HUES48 (cell line): Measurements from ENCODE around the gene CEP170.
A peak's percentile ranks its signal among the peaks of the same experiment; 100 is the strongest.

Experiments
- H3K27ac ChIP-seq: one replicate; pipeline ENCODE4 v1.7.0; 2013; ENCODE audit warnings: low read depth, low read length, inconsistent platforms
- H3K27me3 ChIP-seq: 2 replicates; pipeline ENCODE4 v1.6.1; 2013; ENCODE audit warnings: mild to moderate bottlenecking, low read length; ENCODE audit not compliant: control insufficient read depth, insufficient read depth
- H3K36me3 ChIP-seq: 2 replicates; pipeline ENCODE4 v1.6.1; 2013; ENCODE audit warnings: low read length; ENCODE audit not compliant: control insufficient read depth, insufficient read depth
- H3K4me1 ChIP-seq: 2 replicates; pipeline ENCODE4 v1.6.1; 2013; ENCODE audit warnings: mild to moderate bottlenecking, low read length; ENCODE audit not compliant: control insufficient read depth, insufficient read depth
- H3K4me3 ChIP-seq: 2 replicates; pipeline ENCODE4 v1.5.1; 2013; ENCODE audit warnings: mild to moderate bottlenecking, low read depth, low read length
- H3K9ac ChIP-seq: 2 replicates; pipeline ENCODE4 v1.6.1; 2013; ENCODE audit warnings: mild to moderate bottlenecking, low read depth, low read length, moderate library complexity
- H3K9me3 ChIP-seq: 2 replicates; pipeline ENCODE4 v1.6.1; 2013; ENCODE audit warnings: low read length; ENCODE audit not compliant: control insufficient read depth, insufficient read depth

Gene CEP170

DNA sequence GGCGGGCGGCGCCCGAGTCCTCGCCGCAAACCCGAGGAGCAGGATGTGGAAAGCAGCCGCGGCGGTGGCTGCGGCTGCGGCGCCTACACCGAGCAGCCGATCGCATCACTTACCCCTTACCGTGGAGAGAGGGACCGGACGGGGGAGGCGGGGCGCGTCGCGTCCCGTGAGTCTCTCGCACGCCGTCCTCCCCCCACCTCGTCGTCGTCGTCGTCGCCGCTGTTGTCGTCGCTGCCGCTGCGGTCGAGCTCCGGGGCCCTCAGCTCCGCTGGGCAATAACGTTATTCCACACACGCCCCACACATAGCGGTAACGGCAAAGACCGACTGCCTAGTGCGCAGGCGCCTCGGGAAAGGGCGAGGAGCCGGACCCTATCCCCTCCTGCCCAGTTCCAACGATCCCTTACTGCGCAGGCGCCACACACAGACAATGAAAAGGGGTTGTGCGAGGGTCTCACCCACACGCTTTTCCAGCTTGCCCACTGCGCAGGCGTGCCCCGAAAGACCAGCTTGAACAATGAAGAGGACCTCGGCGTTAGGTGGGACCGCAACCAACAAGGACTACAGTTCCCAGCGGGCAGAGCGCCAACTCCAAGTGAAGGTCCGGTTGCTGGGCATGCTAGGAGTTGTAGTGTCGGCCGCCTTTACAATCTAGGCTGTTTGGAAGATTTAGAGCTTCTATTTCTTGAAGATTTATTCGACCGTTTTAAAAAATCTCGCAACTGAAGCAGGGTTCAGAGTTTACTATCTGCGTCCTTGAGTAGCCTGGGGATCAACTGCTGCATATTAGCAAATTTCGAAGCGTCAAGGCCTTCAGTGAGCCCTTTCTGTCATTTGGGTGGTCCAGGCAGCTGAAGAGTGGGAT, at the start of gene CEP170:
Gene CEP170 (minus strand): TSS at position 355 of the 864 bp plus-strand sequence. CDS start 30,001 bp downstream, outside the sequence.
- Histone ChIP-seq H3K9me3 (no peaks in the 10 kb centered on the region), H3K27ac (peak within 1 kb of the TSS; percentile 96), H3K9ac (peak within 1 kb of the TSS; percentile 89), H3K27me3 (no peaks in the 10 kb centered on the region), H3K36me3 (no peaks in the 10 kb centered on the region), H3K4me1 (peaks cover 39% of the 10 kb centered on the region), H3K4me3 (peak within 1 kb of the TSS; percentile 73)

DNA sequence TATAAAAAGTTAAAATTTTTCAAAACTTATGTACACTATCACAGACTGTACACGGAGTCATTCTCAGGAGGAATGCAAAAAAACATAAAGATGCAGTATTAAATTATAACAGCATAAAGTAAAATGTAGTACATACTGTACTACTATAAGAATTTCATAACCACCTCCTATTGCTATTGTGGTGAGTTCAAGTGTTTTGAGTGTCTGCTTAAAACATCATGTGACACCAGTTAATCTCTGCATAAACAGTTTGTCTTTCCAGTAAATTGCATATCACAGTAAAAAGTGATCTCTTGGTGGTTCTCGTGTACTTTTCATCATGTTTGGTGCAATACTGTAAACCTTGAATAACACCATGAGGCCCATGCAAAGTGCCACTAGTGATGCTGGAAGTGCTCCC, 46.0 kb upstream of the CEP170 start:
- Histone ChIP-seq H3K27me3 (no peaks in the 10 kb centered on the region), H3K9me3 (no peaks in the 10 kb centered on the region), H3K36me3 (no peaks in the 10 kb centered on the region), H3K9ac (no peak overlapping the region), H3K4me1 (no peaks in the 10 kb centered on the region), H3K4me3 (no peak overlapping the region), H3K27ac (no peak overlapping the region)

DNA sequence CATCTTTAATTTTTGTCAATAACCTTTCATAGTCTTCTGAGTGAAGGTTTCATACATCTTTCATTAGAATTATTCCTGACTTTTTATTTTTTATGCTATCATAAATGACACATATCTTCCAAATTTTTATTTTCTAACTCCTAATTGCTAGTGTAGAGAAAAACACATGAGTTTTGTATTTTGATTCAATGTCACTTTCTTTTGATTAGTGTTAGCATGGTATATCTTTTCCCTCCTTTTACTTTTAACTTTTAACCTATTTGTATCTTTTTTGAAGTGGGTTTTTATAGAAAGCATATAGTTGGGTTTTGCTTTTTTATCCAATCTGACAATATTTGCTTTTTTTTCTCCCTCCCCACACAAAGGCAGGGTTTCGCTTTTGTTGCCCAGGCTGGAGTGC, 44.0 kb upstream of the CEP170 start:
- Histone ChIP-seq H3K36me3 (no peaks in the 10 kb centered on the region), H3K9me3 (no peaks in the 10 kb centered on the region), H3K27me3 (no peaks in the 10 kb centered on the region), H3K9ac (no peak overlapping the region), H3K27ac (no peak overlapping the region), H3K4me3 (no peak overlapping the region), H3K4me1 (peaks cover 6% of the 10 kb centered on the region; the same call in 1 of the 2 replicates)

DNA sequence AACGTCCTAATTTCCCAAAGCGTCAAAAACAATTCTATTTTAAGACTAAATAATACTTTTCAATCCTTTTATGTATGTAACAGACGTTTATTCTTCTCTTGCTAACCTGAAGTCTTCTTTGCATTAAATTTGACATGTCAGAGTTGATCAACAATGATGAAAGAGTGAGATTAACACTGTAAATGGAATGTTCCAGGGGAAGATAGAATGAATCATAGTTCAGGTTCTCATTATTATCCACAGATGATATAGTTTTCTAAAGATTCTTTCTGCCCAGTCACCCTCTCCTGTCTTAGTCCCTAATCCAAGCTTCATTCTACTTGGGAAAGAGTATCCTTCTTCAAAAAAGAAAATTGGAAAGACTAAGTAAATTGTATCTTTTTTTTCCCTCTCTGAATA, 39.6 kb upstream of the CEP170 start:
- Histone ChIP-seq H3K4me3 (no peak overlapping the region), H3K9me3 (no peaks in the 10 kb centered on the region)

DNA sequence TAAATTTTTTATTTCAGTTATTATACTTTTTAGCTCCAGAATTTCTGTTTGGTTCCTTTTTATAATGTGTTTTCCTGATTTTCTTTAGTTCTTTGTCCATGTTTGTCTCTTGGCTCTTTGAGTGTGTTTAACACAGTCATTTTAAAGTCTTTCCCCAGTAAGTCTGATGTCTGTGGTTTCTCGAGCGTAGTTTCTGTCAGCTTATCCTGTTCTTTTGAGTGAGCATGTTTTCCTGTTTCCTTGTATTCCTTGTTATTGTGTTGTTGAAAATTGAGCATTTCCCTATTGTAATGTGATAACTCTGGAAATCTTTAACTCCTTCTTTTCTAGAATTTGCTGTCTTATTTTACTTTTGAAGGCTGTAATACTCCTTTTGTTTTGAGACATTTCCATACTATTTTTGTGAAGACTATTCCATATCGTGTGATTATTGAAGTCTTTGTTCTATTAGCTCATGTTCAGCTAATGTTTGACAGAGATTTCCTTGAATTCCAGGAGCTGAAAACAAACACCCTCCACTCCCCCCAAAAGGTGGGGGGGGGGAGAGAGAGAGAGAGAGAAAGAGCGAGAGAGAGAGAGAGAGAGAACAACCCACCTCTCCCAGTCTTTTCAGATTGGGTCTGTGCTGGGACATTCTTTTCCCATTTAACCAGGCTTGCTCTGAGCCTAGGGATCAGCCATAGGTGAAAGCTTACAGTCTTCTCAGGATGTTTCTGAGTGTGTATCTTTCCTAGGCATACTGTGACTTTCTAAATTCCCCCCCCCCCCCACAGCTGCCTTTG, 39.1 kb upstream of the CEP170 start:
- Histone ChIP-seq H3K9ac (no peak overlapping the region), H3K9me3 (no peaks in the 10 kb centered on the region), H3K4me1 (peaks cover 15% of the 10 kb centered on the region), H3K27me3 (no peaks in the 10 kb centered on the region), H3K27ac (peak overlapping the region; percentile 28), H3K36me3 (no peaks in the 10 kb centered on the region), H3K4me3 (no peak overlapping the region)

More for the DNA sequence above, 39.6 kb upstream of the CEP170 start:
- no peaks in the 10 kb centered on the region for H3K27me3 ChIP-seq
- no peak overlapping the region for H3K27ac ChIP-seq
- H3K4me1 ChIP-seq: peaks cover 15% of the 10 kb centered on the region
- H3K36me3 ChIP-seq: no peaks in the 10 kb centered on the region
- H3K9ac ChIP-seq: no peak overlapping the region

DNA sequence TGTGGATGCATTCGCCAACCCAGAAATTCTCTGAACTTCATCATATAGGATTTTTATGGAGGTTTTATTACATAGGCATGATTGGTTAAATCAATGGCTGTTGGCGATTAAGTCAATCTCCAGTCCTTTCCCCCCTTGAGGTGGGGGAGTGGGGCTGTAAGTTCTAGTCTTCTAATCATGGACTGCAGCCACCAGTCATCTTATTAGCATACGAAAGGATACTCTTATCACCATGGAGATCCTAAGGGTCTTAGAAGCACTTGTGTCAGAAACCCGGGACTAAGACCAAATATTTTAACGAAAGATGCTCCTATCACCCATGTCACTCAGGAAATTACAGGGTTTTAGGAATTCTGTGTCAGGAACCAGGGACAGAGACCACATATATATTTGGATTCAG, 37.0 kb upstream of the CEP170 start:
- Histone ChIP-seq H3K9ac (no peak overlapping the region), H3K27me3 (no peaks in the 10 kb centered on the region), H3K9me3 (no peaks in the 10 kb centered on the region), H3K4me1 (peaks cover 15% of the 10 kb centered on the region), H3K27ac (no peak overlapping the region), H3K36me3 (0 out of 2 replicates have a peak, but pooled peaks cover under 1% of the 10 kb centered on the region), H3K4me3 (no peak overlapping the region)

DNA sequence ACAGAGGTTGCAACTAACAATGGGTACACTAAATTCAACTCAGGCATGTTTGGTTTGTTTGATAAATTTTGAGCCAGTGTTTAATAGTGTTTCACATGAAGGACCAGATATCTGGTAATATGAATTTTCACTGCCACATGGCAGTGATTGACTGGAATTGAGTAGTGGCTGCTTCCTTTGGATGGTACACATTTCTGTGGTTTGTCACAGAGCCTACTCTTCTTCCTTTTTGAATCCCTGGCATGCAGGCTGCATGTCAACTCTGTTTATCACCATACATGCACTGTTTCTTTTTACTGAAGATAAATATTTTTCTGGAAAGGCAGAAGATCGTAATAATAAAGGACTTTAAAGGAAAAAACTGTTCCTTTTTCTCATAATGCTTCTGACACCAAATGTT, 36.2 kb upstream of the CEP170 start:
- peaks cover 15% of the 10 kb centered on the region for H3K4me1 ChIP-seq
- H3K4me3 ChIP-seq: no peak overlapping the region
- H3K27me3 ChIP-seq: no peaks in the 10 kb centered on the region
- no peak overlapping the region for H3K27ac ChIP-seq
- no peaks in the 10 kb centered on the region for H3K9me3 ChIP-seq
- 0 out of 2 replicates have a peak, but pooled peaks cover 2% of the 10 kb centered on the region for H3K36me3 ChIP-seq
- no peak overlapping the region for H3K9ac ChIP-seq

DNA sequence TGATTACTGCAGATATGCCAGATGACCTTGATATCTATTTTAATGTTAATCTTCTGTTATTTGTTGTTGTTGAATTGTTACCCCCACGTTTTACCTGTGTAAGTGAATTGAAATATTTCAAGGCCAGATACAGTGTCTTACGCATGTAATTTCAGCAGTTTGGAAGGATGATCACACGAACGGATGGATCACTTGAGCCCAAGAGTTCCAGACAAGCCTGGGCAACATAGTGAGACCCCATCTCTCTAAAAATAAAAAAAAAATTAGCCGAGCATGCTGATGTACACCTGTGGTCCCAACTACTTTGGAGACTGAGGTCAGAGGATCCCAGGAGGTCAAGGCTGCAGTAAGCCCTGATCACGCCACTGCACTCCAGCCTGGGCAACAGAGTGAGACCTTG, 33.0 kb upstream of the CEP170 start:
- no peak overlapping the region for H3K27ac ChIP-seq
- peaks cover 12% of the 10 kb centered on the region for H3K4me1 ChIP-seq
- no peaks in the 10 kb centered on the region for H3K27me3 ChIP-seq
- H3K4me3 ChIP-seq: no peak overlapping the region
- H3K36me3 ChIP-seq: 0 out of 2 replicates have a peak, but pooled peaks cover 2% of the 10 kb centered on the region
- H3K9ac ChIP-seq: no peak overlapping the region
- no peaks in the 10 kb centered on the region for H3K9me3 ChIP-seq

DNA sequence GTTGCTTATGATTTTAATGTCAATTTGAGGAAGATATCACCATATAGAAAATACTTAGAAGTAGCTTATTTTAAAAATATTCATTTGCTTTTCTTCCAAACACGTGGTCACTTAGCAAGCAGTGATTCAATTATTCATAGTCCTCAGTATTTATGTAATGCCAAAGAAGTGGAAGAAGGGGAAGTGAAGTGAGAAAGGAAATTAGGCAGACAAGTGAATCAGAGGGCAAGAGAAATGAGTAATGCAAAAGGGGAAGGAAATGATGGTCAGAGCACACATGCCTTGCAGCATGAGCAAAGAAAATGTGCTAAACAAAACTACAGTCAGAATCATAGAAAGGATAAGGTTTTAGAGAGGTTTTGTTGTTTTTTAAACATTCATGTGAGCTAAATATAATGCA, 32.6 kb upstream of the CEP170 start:
- Histone ChIP-seq H3K4me3 (no peak overlapping the region), H3K9ac (no peak overlapping the region)

DNA sequence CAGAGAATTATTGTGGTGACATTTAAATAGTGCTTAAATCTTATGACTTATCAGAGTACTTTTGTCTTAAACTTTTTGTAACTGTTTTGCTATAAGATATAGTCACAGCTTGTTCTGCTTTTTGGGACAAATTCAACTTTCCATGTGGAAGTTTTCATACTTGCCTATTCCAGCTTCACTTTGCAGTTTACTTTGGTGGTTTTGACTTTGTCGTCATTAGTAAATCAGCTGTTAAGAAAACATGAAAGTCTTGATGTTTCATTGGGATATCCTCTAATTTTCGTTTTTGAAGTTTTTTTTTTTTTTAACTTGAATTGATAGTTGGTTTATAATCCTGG, 32.0 kb upstream of the CEP170 start:
- Histone ChIP-seq H3K36me3 (0 out of 2 replicates have a peak, but pooled peaks cover 2% of the 10 kb centered on the region), H3K4me1 (peaks cover 7% of the 10 kb centered on the region), H3K27me3 (no peaks in the 10 kb centered on the region), H3K9ac (no peak overlapping the region), H3K27ac (no peak overlapping the region), H3K4me3 (no peak overlapping the region), H3K9me3 (no peaks in the 10 kb centered on the region)

More for the DNA sequence above, 32.6 kb upstream of the CEP170 start:
- H3K9me3 ChIP-seq: no peaks in the 10 kb centered on the region
- no peaks in the 10 kb centered on the region for H3K27me3 ChIP-seq
- no peak overlapping the region for H3K27ac ChIP-seq
- peaks cover 12% of the 10 kb centered on the region for H3K4me1 ChIP-seq
- H3K36me3 ChIP-seq: 0 out of 2 replicates have a peak, but pooled peaks cover 2% of the 10 kb centered on the region
